ENCODE data around the gene ZBED1. TPM values are rescaled to one million over a fixed set of nuclear protein-coding genes. Genes with fewer than 3 reads are reported as not detected.
"Not testable (repeated sequence)": the region's sequence is repeated elsewhere in the genome, so short reads cannot be mapped to it uniquely, and the experiment has no call there.

The ZBED1 gene
- polyA plus RNA-seq, 1 donor from 2014 or later = 43.2 TPM

- not testable (repeated sequence) for H3K9me3 ChIP-seq (ENCODE audit: low read length); H3K9ac ChIP-seq (ENCODE audit: low read length); H4K20me1 ChIP-seq (ENCODE audit: insufficient read depth); H3K9me2 ChIP-seq (ENCODE audit: insufficient read depth, low read length); H3K79me2 ChIP-seq (replicated peaks; ENCODE audit: insufficient read depth, low read length); H3K27ac ChIP-seq (ENCODE audit: low read length); H3K27me3 ChIP-seq (ENCODE audit: insufficient read depth, low read depth, low read length); H3K4me2 ChIP-seq (ENCODE audit: low read length); H3F3A ChIP-seq (ENCODE audit: insufficient read depth, low read length, poor library complexity, severe bottlenecking); H2AFZ ChIP-seq (ENCODE audit: low read depth, low read length); H3K4me3 ChIP-seq (ENCODE audit: low read length)
- peaks cover 11% of the 10 kb centered on the region for H3K36me3 ChIP-seq (ENCODE audit: insufficient read depth, low read length)
These were observed 20.8 kb downstream of the ZBED1 start for GRCh38 chrX:2479982-2480381.

- Histone ChIP-seq H3K27me3 (ENCODE audit: insufficient read depth, low read depth, low read length) (no peaks in the 10 kb centered on the region), H3K9ac (ENCODE audit: low read length) (no peak overlapping the region), H3F3A (ENCODE audit: insufficient read depth, low read length, poor library complexity, severe bottlenecking) (no peaks in the 10 kb centered on the region), H3K36me3 (ENCODE audit: insufficient read depth, low read length) (peaks cover 11% of the 10 kb centered on the region), H3K4me2 (ENCODE audit: low read length) (no peak overlapping the region), H3K9me2 (ENCODE audit: insufficient read depth, low read length) (no peaks in the 10 kb centered on the region), H2AFZ (ENCODE audit: low read depth, low read length) (no peak overlapping the region), H3K27ac (ENCODE audit: low read length) (no peak overlapping the region), H4K20me1 (ENCODE audit: insufficient read depth) (no peaks in the 10 kb centered on the region), H3K79me2 (replicated peaks; ENCODE audit: insufficient read depth, low read length) (peaks cover 5% of the 10 kb centered on the region), H3K9me3 (ENCODE audit: low read length) (peaks cover 10% of the 10 kb centered on the region), H3K4me3 (ENCODE audit: low read length) (no peak overlapping the region)
- TF ChIP-seq EP300 (conservative IDR thresholded peaks at IDR 0.05; ENCODE audit: poor library complexity, severe bottlenecking) (no peak), REST (IDR thresholded peaks at IDR 0.05; ENCODE audit: borderline replicate concordance) (no peak), TAF1 (IDR thresholded peaks at IDR 0.05; ENCODE audit: low read depth) (no peak), RAD21 (conservative IDR thresholded peaks at IDR 0.05) (no peak), CTCF (IDR thresholded peaks at IDR 0.05; ENCODE audit: poor library complexity, severe bottlenecking) (no peak), EZH2 (IDR thresholded peaks at IDR 0.05; ENCODE audit: borderline replicate concordance, insufficient read depth, low read length, poor library complexity, severe bottlenecking) (no peak), POLR2AphosphoS5 (IDR thresholded peaks at IDR 0.05) (no peak), SMC3 (conservative IDR thresholded peaks at IDR 0.05; ENCODE audit: poor library complexity) (no peak), MXI1 (conservative IDR thresholded peaks at IDR 0.05; ENCODE audit: poor library complexity, severe bottlenecking) (no peak)
These were observed 21.4 kb downstream of the ZBED1 start for GRCh38 chrX:2479420-2479780.

Data from neural cell (in vitro differentiated cells).